ENCODE data around the gene MYOM1.

DNA sequence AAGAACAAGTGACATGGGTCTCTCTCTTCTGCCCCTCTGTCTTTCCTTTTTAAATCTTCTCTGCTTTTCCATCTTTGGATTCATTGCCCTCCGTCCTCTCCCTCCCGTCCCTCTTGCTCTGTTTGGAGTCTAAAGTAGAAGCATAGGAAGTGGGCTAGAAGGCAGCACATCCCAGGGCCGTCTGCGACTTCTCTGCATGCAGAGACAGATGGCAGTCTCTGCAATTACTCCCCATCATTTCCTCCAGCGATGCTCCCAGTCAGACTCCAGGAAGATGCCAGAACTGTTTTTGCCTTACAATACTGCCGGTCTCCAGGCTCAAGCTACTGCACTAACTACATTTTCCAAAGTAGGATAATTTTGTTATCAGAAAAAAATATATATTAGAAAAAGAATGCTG, 171.6 kb downstream of the MYOM1 start:
- TF ChIP-seq, protein P1, sequence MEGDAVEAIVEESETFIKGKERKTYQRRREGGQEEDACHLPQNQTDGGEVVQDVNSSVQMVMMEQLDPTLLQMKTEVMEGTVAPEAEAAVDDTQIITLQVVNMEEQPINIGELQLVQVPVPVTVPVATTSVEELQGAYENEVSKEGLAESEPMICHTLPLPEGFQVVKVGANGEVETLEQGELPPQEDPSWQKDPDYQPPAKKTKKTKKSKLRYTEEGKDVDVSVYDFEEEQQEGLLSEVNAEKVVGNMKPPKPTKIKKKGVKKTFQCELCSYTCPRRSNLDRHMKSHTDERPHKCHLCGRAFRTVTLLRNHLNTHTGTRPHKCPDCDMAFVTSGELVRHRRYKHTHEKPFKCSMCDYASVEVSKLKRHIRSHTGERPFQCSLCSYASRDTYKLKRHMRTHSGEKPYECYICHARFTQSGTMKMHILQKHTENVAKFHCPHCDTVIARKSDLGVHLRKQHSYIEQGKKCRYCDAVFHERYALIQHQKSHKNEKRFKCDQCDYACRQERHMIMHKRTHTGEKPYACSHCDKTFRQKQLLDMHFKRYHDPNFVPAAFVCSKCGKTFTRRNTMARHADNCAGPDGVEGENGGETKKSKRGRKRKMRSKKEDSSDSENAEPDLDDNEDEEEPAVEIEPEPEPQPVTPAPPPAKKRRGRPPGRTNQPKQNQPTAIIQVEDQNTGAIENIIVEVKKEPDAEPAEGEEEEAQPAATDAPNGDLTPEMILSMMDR (IDR thresholded peaks at IDR 0.05) = no peak
- no peak for TF ChIP-seq POLR2A (IDR thresholded peaks at IDR 0.05)

Data from Peyer's patch (tissue), 4 donors.